Sigmoid colon (tissue), 7 donors: ENCODE measurements around the gene PDHX. TPM values are rescaled to one million over a fixed set of nuclear protein-coding genes. Genes with fewer than 3 reads are reported as not detected.

Source experiments
- DNase-seq: peaks from one replicate; pipeline ENCODE4 v3.0.0-alpha.2; 2019
- H3K27ac ChIP-seq, 4 donors: fragments of 200-600 bp; sonication (generic); one replicate each; pipeline ENCODE4 v1.5.1; 2016 to 2019; ENCODE audit warnings: mild to moderate bottlenecking in 1 of 4
- H3K27me3 ChIP-seq, 3 donors: fragments of 200-600 bp; sonication (generic); one replicate each; pipeline ENCODE4 v1.5.1; 2019; ENCODE audit warnings: mild to moderate bottlenecking in 1 of 3
- H3K36me3 ChIP-seq, 4 donors: fragments of 200-600 bp; sonication (generic); one replicate each; pipeline ENCODE4 v1.5.1; 2016 to 2019
- H3K4me1 ChIP-seq, 4 donors: fragments of 200-600 bp; sonication (generic); one replicate each; pipeline ENCODE4 v1.5.1; 2017 to 2019
- H3K4me3 ChIP-seq, 4 donors: fragments of 200-600 bp; sonication (generic); one replicate each; pipeline ENCODE4 v1.5.1; 2017 to 2019; ENCODE audit warnings: mild to moderate bottlenecking in 2 of 4, moderate library complexity in 1 of 4
- H3K9me3 ChIP-seq, 4 donors: fragments of 200-600 bp in 3 of 4; sonication (generic) in 3 of 4; one replicate each; pipeline versions ENCODE4 v1.5.1 to v1.6.1; 2013 to 2019
- CTCF ChIP-seq, 4 experiments: fragments of 450-650 bp in 3 of 4; fragments of 200-600 bp in 1 of 4; IDR thresholded peaks; one replicate each; pipeline ENCODE4 v1.5.1; 2016 to 2019; ENCODE audit warnings: antibody characterized with exemption in 4 of 4, mild to moderate bottlenecking in 3 of 4, moderate library complexity in 2 of 4
- EP300 ChIP-seq, 4 donors: sonication (generic); formaldehyde crosslinking; IDR thresholded peaks; one replicate each; pipeline ENCODE4 v1.6.1; 2017; ENCODE audit warnings: antibody characterized with exemption in 4 of 4
- POLR2A ChIP-seq, 2 donors: fragments of 450-650 bp; IDR thresholded peaks; one replicate each; pipeline ENCODE4 v1.6.1; 2016; ENCODE audit warnings: antibody characterized with exemption in 2 of 2, mild to moderate bottlenecking in 2 of 2, moderate library complexity in 2 of 2
- POLR2AphosphoS5 ChIP-seq, 4 donors: sonication (generic); formaldehyde crosslinking; IDR thresholded peaks; one replicate each; pipeline ENCODE4 v1.6.1; 2017; ENCODE audit warnings: antibody characterized with exemption in 4 of 4
- WGBS, 2 donors: extraction: QIAGEN DNeasy Blood & Tissue Kit; methylation state at CpG; one replicate each; pipeline ENCODE4 v1.1.7; 2013; 5-methylcytosine and 5-hydroxymethylcytosine counted together
- intact Hi-C: fragments of 100-400 bp; cut with DNase I; formaldehyde crosslinking; loops from one replicate; pipeline ENCODE4 v1.15.1; 2023
- polyA plus RNA-seq, 3 donors: library from polyadenylated mRNA; stranded (reverse); fragments of 200-250 nt; gene quantifications; one replicate each; pipeline ENCODE4 v1.2.3, GENCODE V29; 2013
- total RNA-seq, 4 donors: library from RNA; depleted of rRNA; stranded (reverse); fragments of >200 nt; gene quantifications; one replicate each; pipeline ENCODE4 v1.1.0, GENCODE V29; 2016
- donor health status: healthy with polysubstance abuse.
- donor health status: Bipolar disorder and iron deficiency.
- donor health status: healthy.

Gene PDHX
- total and polyA plus RNA-seq, 7 donors, result 22.2 to 41.4 (median 29.6) TPM

DNA sequence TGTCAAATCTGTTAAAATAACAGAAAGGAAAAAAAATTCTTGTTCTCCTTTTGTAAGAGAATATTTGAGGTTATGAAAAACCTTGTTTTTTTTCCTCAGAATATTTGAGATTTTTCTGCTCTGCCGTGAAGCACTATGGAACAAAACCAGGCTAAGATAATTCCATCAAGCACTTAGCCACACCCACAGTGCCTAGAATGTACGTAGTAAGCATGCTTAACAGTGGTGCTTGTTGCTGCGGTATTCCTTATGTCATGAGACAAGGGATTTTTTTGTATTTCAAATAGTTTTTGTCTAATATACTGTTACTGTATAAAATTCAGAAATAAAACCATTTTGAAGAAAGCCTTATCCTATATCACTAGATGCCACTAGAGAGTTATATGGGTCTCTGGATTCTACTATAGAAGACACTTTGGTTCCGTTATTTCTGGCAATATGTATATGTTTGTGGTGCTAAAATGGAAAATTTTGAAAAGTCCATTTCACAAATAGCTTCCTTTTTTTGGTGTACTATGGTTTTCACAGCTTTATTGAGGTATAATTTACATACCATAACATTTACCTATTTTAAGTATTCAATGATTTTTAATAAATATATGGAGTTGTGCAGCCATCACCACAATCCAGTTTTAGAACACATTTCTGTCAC is 23.7 kb downstream of the PDHX start:
- TF ChIP-seq CTCF (IDR thresholded peaks at IDR 0.05), result no peak
- TF ChIP-seq POLR2AphosphoS5 (IDR thresholded peaks at IDR 0.05), result no peak
- no peak for TF ChIP-seq EP300 (IDR thresholded peaks at IDR 0.05)
- no peak for TF ChIP-seq POLR2A (IDR thresholded peaks at IDR 0.05)

GRCh38 chr11:34941688-34942087 is 25.3 kb downstream of the PDHX start:
- TF ChIP-seq POLR2AphosphoS5 (IDR thresholded peaks at IDR 0.05) (no peak), EP300 (IDR thresholded peaks at IDR 0.05) (no peak), CTCF (IDR thresholded peaks at IDR 0.05) (no peak), POLR2A (IDR thresholded peaks at IDR 0.05) (no peak)
- no peak overlapping the region for H3K4me3 ChIP-seq
- no peak for DNase-seq
- peaks cover 0 to 5% (median 2%) of the 10 kb centered on the region in 4 donors for H3K36me3 ChIP-seq
- peaks cover 0 to 34% (median 5%) of the 10 kb centered on the region in 4 donors for H3K4me1 ChIP-seq
- H3K27ac ChIP-seq, result no peak overlapping the region
- WGBS, 2 donors, result 97% methylated on average over 13 of the region's 13 CpGs
- H3K27me3 ChIP-seq, result no peaks in the 10 kb centered on the region
- intact Hi-C loops, result no loop called here
- H3K9me3 ChIP-seq, result no peaks in the 10 kb centered on the region

More for the DNA sequence above, 23.7 kb downstream of the PDHX start:
- intact Hi-C loops, result no loop called here
- peaks cover 0 to 34% (median 5%) of the 10 kb centered on the region in 4 donors for H3K4me1 ChIP-seq
- no peak for DNase-seq
- peaks cover 0 to 5% (median 2%) of the 10 kb centered on the region in 4 donors for H3K36me3 ChIP-seq
- H3K4me3 ChIP-seq, result no peak overlapping the region
- H3K27ac ChIP-seq, result peak overlapping the region in 2 of 4 donors; percentile 12
- H3K9me3 ChIP-seq, result no peaks in the 10 kb centered on the region
- no peaks in the 10 kb centered on the region for H3K27me3 ChIP-seq
- WGBS, 2 donors, result 76 to 90% methylated on average over 4 of the region's 4 CpGs

DNA sequence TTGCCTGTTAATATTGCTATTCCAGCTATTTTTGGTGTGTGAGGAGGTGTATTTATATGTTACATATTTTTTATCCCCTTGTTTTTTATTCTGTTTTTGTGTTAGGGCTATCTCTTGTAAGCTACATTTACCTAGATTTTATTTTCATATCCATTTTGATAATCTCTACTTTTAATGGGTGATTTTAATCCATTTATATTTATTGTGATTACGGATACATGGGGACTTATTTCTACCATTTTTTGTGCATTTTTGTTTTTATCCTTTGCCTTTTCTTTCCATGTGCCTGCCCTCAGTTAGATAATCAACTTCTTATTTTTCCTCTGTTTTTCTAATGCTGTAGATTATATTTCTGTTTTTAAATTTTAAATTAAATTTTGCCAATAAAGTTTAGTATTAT is 28.3 kb downstream of the PDHX start:
- WGBS, 2 donors, result 97 to 98% methylated on average over 1 of the region's 1 CpG
- H3K27ac ChIP-seq, result no peak overlapping the region
- H3K9me3 ChIP-seq, result no peaks in the 10 kb centered on the region
- intact Hi-C loops, result no loop called here
- no peak overlapping the region for H3K4me3 ChIP-seq
- TF ChIP-seq POLR2A (IDR thresholded peaks at IDR 0.05), result no peak
- TF ChIP-seq EP300 (IDR thresholded peaks at IDR 0.05), result no peak
- no peak for TF ChIP-seq POLR2AphosphoS5 (IDR thresholded peaks at IDR 0.05)
- no peak for TF ChIP-seq CTCF (IDR thresholded peaks at IDR 0.05)
- H3K36me3 ChIP-seq, result peaks cover 0 to 5% (median 2%) of the 10 kb centered on the region in 4 donors
- no peaks in the 10 kb centered on the region for H3K27me3 ChIP-seq
- peaks cover 0 to 26% (median 9%) of the 10 kb centered on the region in 4 donors for H3K4me1 ChIP-seq
- no peak for DNase-seq

DNA sequence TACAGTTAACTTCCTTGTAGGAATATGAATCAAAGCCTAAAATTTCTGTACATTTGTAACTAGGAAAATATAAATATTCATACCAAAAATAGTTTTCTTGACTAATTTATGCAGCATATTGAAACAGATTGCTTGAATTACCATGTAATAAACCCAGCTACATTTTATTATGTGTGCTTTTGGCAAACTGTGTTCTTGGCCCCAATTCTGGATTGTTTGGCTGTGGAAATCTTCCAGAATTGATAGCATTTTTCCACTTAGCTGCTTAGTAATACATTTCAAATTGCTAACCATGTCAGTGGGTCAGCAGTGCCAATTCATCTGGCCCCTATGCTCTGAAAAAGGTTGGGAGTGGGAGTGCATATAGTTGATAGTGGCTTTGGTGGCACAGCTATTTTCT is 32.3 kb downstream of the PDHX start:
- Histone ChIP-seq H3K9me3 (no peaks in the 10 kb centered on the region), H3K36me3 (no peaks in the 10 kb centered on the region), H3K4me3 (no peak overlapping the region), H3K4me1 (peaks cover 0 to 10% (median 4%) of the 10 kb centered on the region in 4 donors), H3K27me3 (no peaks in the 10 kb centered on the region), H3K27ac (no peak overlapping the region)
- no peak for DNase-seq
- intact Hi-C loops, result no loop called here
- TF ChIP-seq EP300 (IDR thresholded peaks at IDR 0.05) (no peak), CTCF (IDR thresholded peaks at IDR 0.05) (no peak)

DNA sequence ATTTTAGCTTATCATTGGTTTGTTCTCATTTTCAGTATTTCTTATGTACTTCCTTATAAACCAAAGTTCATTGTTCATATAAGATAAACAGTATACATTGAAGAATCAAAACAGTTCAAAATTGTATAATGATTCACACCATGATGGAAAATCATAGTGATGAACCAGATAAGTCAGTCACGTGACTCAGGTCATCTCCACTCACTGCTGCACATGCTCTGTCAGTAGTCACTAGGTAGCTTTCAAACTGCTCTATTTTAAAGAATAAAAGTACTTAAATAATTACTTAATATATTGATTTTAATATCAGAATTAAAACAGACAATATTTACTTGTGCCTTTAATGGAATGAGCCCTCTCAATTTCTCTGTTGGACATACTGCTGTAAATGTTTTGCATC is 37.5 kb downstream of the PDHX start:
- H3K4me1 ChIP-seq, result peaks cover 0 to 1% (median under 1%) of the 10 kb centered on the region in 4 donors
- H3K4me3 ChIP-seq, result no peak overlapping the region
- 79 to 88% methylated on average over 1 of the region's 1 CpG for WGBS, 2 donors
- intact Hi-C loops, result no loop called here
- H3K27me3 ChIP-seq, result no peaks in the 10 kb centered on the region
- no peak overlapping the region for H3K27ac ChIP-seq
- no peaks in the 10 kb centered on the region for H3K9me3 ChIP-seq
- no peak for TF ChIP-seq POLR2AphosphoS5 (IDR thresholded peaks at IDR 0.05)
- no peak for TF ChIP-seq CTCF (IDR thresholded peaks at IDR 0.05)
- TF ChIP-seq EP300 (IDR thresholded peaks at IDR 0.05), result no peak
- no peak for TF ChIP-seq POLR2A (IDR thresholded peaks at IDR 0.05)
- H3K36me3 ChIP-seq, result peaks cover 0 to 8% (median 0%) of the 10 kb centered on the region in 4 donors
- no peak for DNase-seq
